Measurements from ENCODE around the gene KCNQ1.

The KCNQ1 gene

DNA sequence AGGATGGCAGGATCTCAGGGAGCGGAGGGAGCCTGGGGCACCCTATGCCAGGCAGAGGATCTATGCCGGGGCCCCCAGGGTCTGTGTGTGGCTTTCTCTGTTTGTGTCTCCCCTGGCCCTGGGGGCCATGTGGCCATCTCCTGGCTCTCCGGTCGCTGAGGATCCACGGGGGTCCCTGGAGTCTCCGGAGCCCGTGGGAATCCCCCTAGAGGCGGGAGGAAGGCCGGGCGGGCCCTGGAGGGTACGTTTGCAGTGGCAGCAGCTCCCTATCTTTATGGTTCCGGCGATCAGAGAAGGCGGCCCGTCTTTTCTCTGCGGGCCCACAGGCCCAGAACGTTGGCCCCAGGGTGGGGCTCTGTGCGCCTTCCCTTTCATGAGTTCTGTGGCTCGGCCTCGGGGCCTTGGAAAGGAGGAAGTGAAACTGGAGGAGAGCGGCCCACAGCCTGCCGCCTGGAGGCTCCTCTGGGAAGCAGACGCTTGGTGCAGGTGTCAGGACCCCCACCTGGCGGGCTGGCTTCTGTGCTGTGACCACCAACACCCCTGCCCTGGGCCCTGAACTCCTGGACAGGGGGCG lies 82.1 kb downstream of the KCNQ1 start:
- no peak for TF ChIP-seq CTCF (IDR thresholded peaks at IDR 0.05; ENCODE audit: low read depth, low read length)
- DNase-seq (ENCODE audit: extremely low read depth, low read depth) = no peak

GRCh38 chr11:2527621-2528291 lies 82.9 kb downstream of the KCNQ1 start:
- no peak for TF ChIP-seq CTCF (IDR thresholded peaks at IDR 0.05; ENCODE audit: low read depth, low read length)
- DNase-seq (ENCODE audit: extremely low read depth, low read depth) = no peak

- DNase-seq (ENCODE audit: extremely low read depth, low read depth) = no peak
- no peak for TF ChIP-seq CTCF (IDR thresholded peaks at IDR 0.05; ENCODE audit: low read depth, low read length)
These were observed 83.7 kb downstream of the KCNQ1 start for GRCh38 chr11:2528301-2529050.

- DNase-seq (ENCODE audit: extremely low read depth, low read depth) = no peak
- no peak for TF ChIP-seq CTCF (IDR thresholded peaks at IDR 0.05; ENCODE audit: low read depth, low read length)
These were observed 84.4 kb downstream of the KCNQ1 start for GRCh38 chr11:2529173-2529572.

DNA sequence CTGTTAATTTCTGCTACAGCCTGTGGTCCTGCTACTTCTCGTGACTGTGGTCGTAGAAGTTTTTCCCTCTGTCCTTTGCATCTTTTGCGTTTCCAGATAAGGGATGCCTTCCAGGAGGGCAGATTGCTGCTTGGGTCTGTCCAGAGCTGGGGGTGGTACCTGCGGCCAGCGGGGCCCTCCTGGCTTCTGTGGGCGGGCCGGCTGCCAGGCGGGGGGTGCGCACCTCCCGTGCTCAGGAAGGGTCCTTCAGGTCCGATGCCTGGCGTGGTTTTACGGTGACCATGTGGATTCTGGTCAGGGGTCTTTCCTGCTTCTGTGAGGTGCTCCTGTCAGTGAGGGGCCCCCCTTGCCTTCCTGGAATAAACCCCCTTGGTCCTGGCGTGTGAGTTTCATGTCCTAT lies 84.8 kb downstream of the KCNQ1 start:
- DNase-seq (ENCODE audit: extremely low read depth, low read depth) = no peak

GRCh38 chr11:2530131-2530854 lies 85.5 kb downstream of the KCNQ1 start:
- TF ChIP-seq CTCF (IDR thresholded peaks at IDR 0.05; ENCODE audit: low read depth, low read length) = no peak
- no peak for DNase-seq (ENCODE audit: extremely low read depth, low read depth)

More for the DNA sequence above, 84.8 kb downstream of the KCNQ1 start:
- TF ChIP-seq CTCF (IDR thresholded peaks at IDR 0.05; ENCODE audit: low read depth, low read length) = no peak
